H1 (cell line): ENCODE results near the gene MBLAC1. TPM values are rescaled to one million over a fixed set of nuclear protein-coding genes. Genes with fewer than 3 reads are reported as not detected.

Experiments used
- CTCF ChIA-PET: fragments of 300-600 bp; sonication (Branson Sonifier 250); formaldehyde crosslinking; loops from one replicate; lab custom pipeline; 2021; ENCODE audit not compliant: partially characterized antibody; lab: Charles Lee
- POLR2A ChIA-PET: fragments of 300-600 bp; sonication (Branson Sonifier 250); formaldehyde crosslinking; loops from one replicate; lab custom pipeline; 2021; ENCODE audit warnings: inconsistent platforms; ENCODE audit not compliant: partially characterized antibody; lab: Charles Lee
- DNase-seq, 2 experiments: peaks; one replicate each; pipeline versions ENCODE4 v3.0.0 to v3.0.0-alpha.2; 2010 to 2022; ENCODE audit warnings: low spot score in 2 of 2, low read depth in 1 of 2, mixed read lengths in 1 of 2
- FAIRE-seq: peaks from 2 replicates; lab custom pipeline; 2011; peaks lifted over from hg19 to GRCh38; lab: Jason Lieb, UNC
- H2AFZ ChIP-seq: 2 replicates; pipeline ENCODE4 v1.8.1; 2012; ENCODE audit warnings: low read length, inconsistent platforms
- H2AK5ac ChIP-seq: 2 replicates; pipeline ENCODE4 v1.6.1; 2013; ENCODE audit warnings: low read depth, low read length
- H2BK120ac ChIP-seq: replicated peaks from 2 replicates; pipeline ENCODE3; 2013; ENCODE audit warnings: low read depth, low read length, inconsistent platforms
- H2BK12ac ChIP-seq: 2 replicates; pipeline ENCODE4 v1.6.1; 2013; ENCODE audit warnings: low read depth, low read length
- H2BK15ac ChIP-seq: 2 replicates; pipeline ENCODE4 v1.6.1; 2013; ENCODE audit warnings: low read length
- H2BK20ac ChIP-seq: 2 replicates; pipeline ENCODE4 v1.6.1; 2013; ENCODE audit warnings: low read length
- H2BK5ac ChIP-seq: 2 replicates; pipeline ENCODE4 v1.6.1; 2013; ENCODE audit warnings: low read depth, low read length
- H3K14ac ChIP-seq: 2 replicates; pipeline ENCODE4 v1.6.1; 2013; ENCODE audit warnings: inconsistent platforms; ENCODE audit not compliant: insufficient read length
- H3K18ac ChIP-seq: 2 replicates; pipeline ENCODE4 v1.6.1; 2013; ENCODE audit warnings: low read length; ENCODE audit errors: extremely low read depth
- H3K23ac ChIP-seq: 2 replicates; pipeline ENCODE4 v1.6.1; 2013; ENCODE audit warnings: inconsistent platforms; ENCODE audit not compliant: insufficient read length
- H3K23me2 ChIP-seq: 2 replicates; pipeline ENCODE4 v1.6.1; 2013; ENCODE audit warnings: low read depth, low read length
- H3K27ac ChIP-seq: 2 replicates; pipeline ENCODE4 v1.6.1; 2011; ENCODE audit warnings: low read depth, low read length, inconsistent platforms
- H3K27me3 ChIP-seq, 4 experiments: replicated peaks in 1 of 4; 1 replicate in 1 of 4; 2 replicates in 3 of 4; pipeline versions ENCODE4 v1.6.1 to v1.8.1; 2011 to 2013; ENCODE audit warnings: low read length in 3 of 4, mild to moderate bottlenecking in 3 of 4, inconsistent platforms in 2 of 4, mixed read lengths in 2 of 4, moderate library complexity in 1 of 4; ENCODE audit not compliant: control insufficient read depth in 3 of 4, insufficient read depth in 3 of 4; ENCODE audit errors: extremely low read depth in 1 of 4
- H3K36me3 ChIP-seq, 4 experiments: 2 replicates each; pipeline versions ENCODE4 v1.6.1 to v1.8.1; 2011 to 2013; ENCODE audit warnings: mild to moderate bottlenecking in 4 of 4, low read length in 3 of 4, moderate library complexity in 2 of 4, control low read depth in 1 of 4, inconsistent platforms in 1 of 4; ENCODE audit not compliant: insufficient read depth in 4 of 4, control insufficient read depth in 2 of 4
- H3K4ac ChIP-seq: replicated peaks from 2 replicates; pipeline ENCODE3; 2013; ENCODE audit warnings: low read length, low read depth, mixed read lengths, inconsistent platforms; ENCODE audit not compliant: insufficient read length
- H3K4me1 ChIP-seq, 4 experiments: replicated peaks in 1 of 4; 1 replicate in 1 of 4; 2 replicates in 3 of 4; pipeline versions ENCODE4 v1.6.1 to v1.8.1; 2011 to 2013; ENCODE audit warnings: low read length in 3 of 4, inconsistent platforms in 2 of 4, mixed read lengths in 1 of 4; ENCODE audit not compliant: insufficient read depth in 4 of 4, control insufficient read depth in 3 of 4
- H3K4me2 ChIP-seq, 2 experiments: 2 replicates each; pipeline versions ENCODE4 v1.6.1 to v1.8.1; 2011 to 2013; ENCODE audit warnings: low read depth in 2 of 2, low read length in 2 of 2, control low read depth in 1 of 2, inconsistent platforms in 1 of 2, mild to moderate bottlenecking in 1 of 2; ENCODE audit not compliant: insufficient read depth in 1 of 2
- H3K4me3 ChIP-seq, 4 experiments: fragments of 200-600, 300-600 bp in 1 of 4; sonication (generic), shearing (Covaris generic), sonication (Bioruptor Twin) in 1 of 4; 2 replicates each; pipeline versions ENCODE4 v1.5.1 to v1.8.1; 2011 to 2016; ENCODE audit warnings: low read length in 4 of 4, low read depth in 3 of 4, control low read depth in 2 of 4, inconsistent platforms in 2 of 4, mild to moderate bottlenecking in 2 of 4, mixed read lengths in 1 of 4, moderate library complexity in 1 of 4; ENCODE audit not compliant: insufficient read depth in 2 of 4; ENCODE audit errors: extremely low read depth in 1 of 4
- H3K56ac ChIP-seq: replicated peaks from 2 replicates; pipeline ENCODE3; 2013; ENCODE audit warnings: low read depth, mild to moderate bottlenecking, mixed read lengths, low read length, inconsistent platforms; ENCODE audit not compliant: insufficient read length
- H3K79me1 ChIP-seq: 2 replicates; pipeline ENCODE4 v1.6.1; 2013; ENCODE audit warnings: low read depth, low read length, control low read depth
- H3K79me2 ChIP-seq, 2 experiments: 2 replicates each; pipeline versions ENCODE4 v1.6.1 to v1.8.1; 2012 to 2013; ENCODE audit warnings: low read length in 2 of 2, mild to moderate bottlenecking in 2 of 2, inconsistent platforms in 1 of 2; ENCODE audit not compliant: insufficient read depth in 2 of 2, control insufficient read depth in 1 of 2
- H3K9ac ChIP-seq, 4 experiments: replicated peaks in 1 of 4; 1 replicate in 1 of 4; 2 replicates in 3 of 4; pipeline versions ENCODE4 v1.6.1 to v1.8.1; 2011 to 2013; ENCODE audit warnings: low read depth in 3 of 4, low read length in 3 of 4, control low read depth in 2 of 4, mild to moderate bottlenecking in 2 of 4, moderate library complexity in 2 of 4, inconsistent platforms in 1 of 4; ENCODE audit errors: extremely low read depth in 1 of 4
- H3K9me3 ChIP-seq, 2 experiments: 2 replicates each; pipeline versions ENCODE4 v1.6.1 to v1.8.1; 2012 to 2013; ENCODE audit warnings: mild to moderate bottlenecking in 2 of 2, moderate library complexity in 2 of 2, control low read depth in 1 of 2, inconsistent platforms in 1 of 2, low read depth in 1 of 2, low read length in 1 of 2, mixed read lengths in 1 of 2; ENCODE audit not compliant: insufficient read depth in 2 of 2
- H4K20me1 ChIP-seq, 2 experiments: replicated peaks in 1 of 2; 2 replicates each; pipeline versions ENCODE3 to v1.8.1; 2011 to 2013; ENCODE audit warnings: inconsistent platforms in 2 of 2, low read length in 2 of 2, mild to moderate bottlenecking in 1 of 2; ENCODE audit not compliant: insufficient read depth in 2 of 2, control insufficient read depth in 1 of 2
- H4K5ac ChIP-seq: 2 replicates; pipeline ENCODE4 v1.6.1; 2013; ENCODE audit warnings: low read length, low read depth, mixed read lengths, inconsistent platforms; ENCODE audit not compliant: insufficient read length
- H4K8ac ChIP-seq: 2 replicates; pipeline ENCODE4 v1.8.0; 2013; ENCODE audit warnings: mild to moderate bottlenecking, moderate library complexity, low read length, inconsistent platforms; ENCODE audit not compliant: insufficient read depth; ENCODE audit errors: extremely low read depth
- H4K91ac ChIP-seq: replicated peaks from 2 replicates; pipeline ENCODE3; 2013; ENCODE audit warnings: low read length, mixed read lengths, inconsistent platforms; ENCODE audit not compliant: insufficient read length
- BACH1 ChIP-seq: IDR thresholded peaks from 2 replicates; pipeline ENCODE4 v1.6.1; 2012; ENCODE audit warnings: low read length, improper control_type of control experiment
- BRCA1 ChIP-seq: IDR thresholded peaks from 2 replicates; pipeline ENCODE4 v1.6.1; 2012; ENCODE audit warnings: low read depth, low read length, improper control_type of control experiment
- CBX8 ChIP-seq: fragments of 300-800, 300-1000 bp; sonication (generic); IDR thresholded peaks from 2 replicates; pipeline ENCODE4 v1.7.1; 2016; ENCODE audit warnings: low read depth, low read length, borderline replicate concordance
- CTCF ChIP-seq, 3 experiments: IDR thresholded peaks; 1 replicate in 2 of 3; 2 replicates in 1 of 3; pipeline versions ENCODE4 v1.5.1 to v1.6.1; 2011; ENCODE audit warnings: low read length in 3 of 3, mild to moderate bottlenecking in 3 of 3, inconsistent platforms in 2 of 3, low read depth in 1 of 3, moderate library complexity in 1 of 3; ENCODE audit not compliant: insufficient read depth in 1 of 3; ENCODE audit errors: control extremely low read depth in 1 of 3
- HDAC6 ChIP-seq: IDR thresholded peaks from one replicate; pipeline ENCODE4 v1.7.1; 2012; ENCODE audit warnings: low read depth, mild to moderate bottlenecking, inconsistent platforms, low read length, moderate library complexity
- KDM4A ChIP-seq: IDR thresholded peaks from one replicate; pipeline ENCODE4 v1.7.1; 2012; ENCODE audit warnings: low read depth, mild to moderate bottlenecking, moderate library complexity, low read length, inconsistent platforms; ENCODE audit not compliant: severe bottlenecking
- PHF8 ChIP-seq: fragments of 200-600 bp; sonication (generic); conservative IDR thresholded peaks from 2 replicates; pipeline ENCODE4 v1.7.1; 2012; ENCODE audit warnings: low read depth, mild to moderate bottlenecking, inconsistent platforms, low read length, moderate library complexity
- RNF2 ChIP-seq: fragments of 200-900, 300-1000 bp; sonication (generic); IDR thresholded peaks from 2 replicates; pipeline ENCODE4 v1.7.1; 2016; ENCODE audit warnings: borderline replicate concordance, low read depth, mild to moderate bottlenecking, antibody characterized with exemption, low read length; ENCODE audit not compliant: poor library complexity, severe bottlenecking; ENCODE audit errors: missing control alignments
- SIRT6 ChIP-seq: IDR thresholded peaks from one replicate; pipeline ENCODE4 v1.7.1; 2012; ENCODE audit warnings: low read length, inconsistent platforms
- WGBS, 2 experiments: shearing (Covaris generic) in 1 of 2; methylation state at CpG; one replicate each; pipeline versions ENCODE4 v1.1.6 to v1.1.7; 2013 to 2015; ENCODE audit warnings: low lambda C conversion rate in 2 of 2, mixed read lengths in 2 of 2, inconsistent platforms in 1 of 2, low coverage in 1 of 2, missing lambda C conversion rate in 1 of 2; ENCODE audit not compliant: insufficient replicate concordance in 2 of 2, insufficient coverage in 1 of 2, insufficient read length in 1 of 2; ENCODE audit errors: extremely low coverage in 1 of 2, missing lambda C conversion rate in 1 of 2; 5-methylcytosine and 5-hydroxymethylcytosine counted together
- polyA plus RNA-seq, 7 experiments: library from polyadenylated mRNA; depleted of rRNA in 3 of 7; stranded (reverse) in 5 of 7; unstranded in 2 of 7; fragments of >200 nt in 5 of 7; fragments of 200-250 nt in 2 of 7; gene quantifications; 1 replicate in 5 of 7; 2 replicates in 1 of 7; 4 replicates in 1 of 7; pipeline versions ENCODE4 v1.2.1 to v1.2.3, GENCODE V29; 2011 to 2013; ENCODE audit warnings: missing spikeins in 2 of 7, mixed read lengths in 2 of 7
- total RNA-seq: library from RNA; stranded (reverse); fragmentation: NEBNext Ultra II Directional; extraction: Animal tissue kit (Norgen Biotek cat#: 25700); gene quantifications from 2 replicates; pipeline ENCODE4 v1.2.1, GENCODE V29; 2021

The MBLAC1 gene
- total and polyA plus RNA-seq, 2 of the 8 experiments (the other 6 are each of a cell fraction or from before 2014, with no cell fraction given), result 1.00 to 1.7 TPM

GRCh38 chr7:100087055-100087750 lies 39.6 kb upstream of the MBLAC1 start:
- Histone ChIP-seq H4K5ac (no peak overlapping the region), H3K79me2 (peaks cover 0 to 6% of the 10 kb centered on the region in 2 experiments; a peak in 1 of 4 replicates), H3K18ac (no peak overlapping the region), H4K91ac (no peak overlapping the region), H3K9ac (no peak overlapping the region), H2BK12ac (no peak overlapping the region; the same call in 1 of the 2 replicates), H3K4me1 (peaks cover 0 to 9% (median 2%) of the 10 kb centered on the region in 4 experiments; a peak in 2 of 7 replicates), H3K56ac (no peak overlapping the region), H2BK120ac (no peak overlapping the region), H3K23me2 (peaks cover 4% of the 10 kb centered on the region; the same call in 1 of the 2 replicates), H3K27me3 (no peaks in the 10 kb centered on the region), H4K20me1 (peaks cover 2 to 3% of the 10 kb centered on the region in 2 experiments), H2BK15ac (no peak overlapping the region), H2BK5ac (peak overlapping the region; percentile 5; the same call in 1 of the 2 replicates), H4K8ac (no peak overlapping the region), H3K4me3 (no peak overlapping the region), H3K79me1 (no peaks in the 10 kb centered on the region), H2AFZ (no peak overlapping the region), H3K36me3 (peaks cover 9 to 20% (median 16%) of the 10 kb centered on the region in 4 experiments; a peak in 7 of 8 replicates), H3K23ac (no peak overlapping the region), H3K27ac (no peak overlapping the region), H2AK5ac (no peak overlapping the region), H3K4me2 (no peak overlapping the region), H3K9me3 (no peaks in the 10 kb centered on the region), H3K14ac (no peak overlapping the region), H3K4ac (no peak overlapping the region), H2BK20ac (no peak overlapping the region; the same call in 1 of the 2 replicates)
- WGBS, 2 experiments, result 92% methylated on average over 9 of the region's 10 CpGs; no CpG with 5 or more reads in 1 of the 2 experiments
- POLR2A ChIA-PET, result interaction anchor here (1.0 to 19.5 kb wide), 5 partner anchors 7 to 61 kb away, joined by 3 to 722 read pairs (median 7); partner anchors contain the start of genes AP4M1, LAMTOR4 and MCM7
- no peak for FAIRE-seq
- TF ChIP-seq PHF8 (no peak), CBX8 (no peak), KDM4A (no peak), CTCF (IDR thresholded peaks at IDR 0.05; ENCODE audit: control extremely low read depth in 1 of 3, insufficient read depth in 1 of 3, low read depth in 1 of 3, low read length in 3 of 3) (no peak), BACH1 (no peak), SIRT6 (no peak), BRCA1 (no peak), HDAC6 (no peak), RNF2 (no peak)
- CTCF ChIA-PET, result interaction anchor here (1.0 to 1.2 kb wide), 2 partner anchors 44 to 45 kb away, joined by 3 read pairs; no protein-coding TSS in a partner anchor
- no peak for DNase-seq
